NCI-H748 (cell line): ENCODE measurements around the gene CIRBP.
"Not testable (repeated sequence)": the region's sequence is repeated elsewhere in the genome, so short reads cannot be mapped to it uniquely, and the experiment has no call there.

Source experiments
- DNase-seq: peaks from one replicate; lab custom pipeline; 2025; ENCODE audit not compliant: unreplicated experiment; lab: John Stamatoyannopoulos, UW

CIRBP gene

GRCh38 chr19:1308718-1309117 lies 39.6 kb downstream of the CIRBP start:
- no peak for DNase-seq

- no peak for DNase-seq
Observed at GRCh38 chr19:1309977-1310852, 41.1 kb downstream of the CIRBP start.

GRCh38 chr19:1310853-1311180 lies 41.7 kb downstream of the CIRBP start:
- DNase-seq, result no peak

GRCh38 chr19:1311543-1312091 lies 42.5 kb downstream of the CIRBP start:
- no peak for DNase-seq

- no peak for DNase-seq
Observed at GRCh38 chr19:1312767-1313694, 43.9 kb downstream of the CIRBP start.

- no peak for DNase-seq
Observed at GRCh38 chr19:1313695-1314613, 44.8 kb downstream of the CIRBP start.

- DNase-seq, result peak; percentile 37
Observed at GRCh38 chr19:1315470-1316166, 46.5 kb downstream of the CIRBP start.

- DNase-seq, result no peak
Observed at GRCh38 chr19:1316466-1316865, 47.3 kb downstream of the CIRBP start.

- DNase-seq, result no peak
Observed at GRCh38 chr19:1317274-1318003, 48.3 kb downstream of the CIRBP start.

GRCh38 chr19:1318678-1319471 lies 49.7 kb downstream of the CIRBP start:
- DNase-seq, result no peak

GRCh38 chr19:1320282-1320650 lies 51.1 kb downstream of the CIRBP start:
- DNase-seq, result not testable (repeated sequence)

GRCh38 chr19:1321539-1321938 lies 52.4 kb downstream of the CIRBP start:
- no peak for DNase-seq

GRCh38 chr19:1322198-1322981 lies 53.3 kb downstream of the CIRBP start:
- DNase-seq, result no peak

GRCh38 chr19:1324249-1324805 lies 55.2 kb downstream of the CIRBP start:
- no peak for DNase-seq
